Fibroblast of lung (primary cell): Measurements from ENCODE around the gene CDC37. TPM values are rescaled to one million over a fixed set of nuclear protein-coding genes. Genes with fewer than 3 reads are reported as not detected.

ENCODE experiments used
- DNase-seq, 2 donors: peaks; one replicate each; pipeline versions ENCODE4 v3.0.0 to v3.0.0-alpha.2; 2010; ENCODE audit warnings: low read depth in 2 of 2
- H2AFZ ChIP-seq: 2 replicates; pipeline ENCODE4 v1.5.1; 2012; ENCODE audit warnings: low read length, control low read depth, inconsistent platforms
- H3K27ac ChIP-seq: 2 replicates; pipeline ENCODE4 v1.5.1; 2011; ENCODE audit warnings: low read length, control low read depth; ENCODE audit not compliant: insufficient read depth
- H3K27me3 ChIP-seq: 2 replicates; pipeline ENCODE4 v1.5.1; 2011; ENCODE audit warnings: mild to moderate bottlenecking, low read length; ENCODE audit not compliant: control insufficient read depth, insufficient read depth
- H3K36me3 ChIP-seq: 2 replicates; pipeline ENCODE4 v1.5.1; 2011; ENCODE audit warnings: low read length; ENCODE audit not compliant: control insufficient read depth, insufficient read depth
- H3K4me1 ChIP-seq: 2 replicates; pipeline ENCODE4 v1.5.1; 2011; ENCODE audit warnings: low read length; ENCODE audit not compliant: control insufficient read depth, insufficient read depth; ENCODE audit errors: extremely low read depth
- H3K4me2 ChIP-seq: 2 replicates; pipeline ENCODE4 v1.5.1; 2011; ENCODE audit warnings: low read length, control low read depth; ENCODE audit not compliant: insufficient read depth; ENCODE audit errors: extremely low read depth
- H3K4me3 ChIP-seq, 4 experiments: fragments of 200-600 bp in 1 of 4; sonication (generic) in 1 of 4; replicated peaks in 1 of 4; 2 replicates each; pipeline ENCODE4 v1.5.1; 2011 to 2016; ENCODE audit warnings: low read length in 4 of 4, low read depth in 3 of 4, mild to moderate bottlenecking in 3 of 4, control low read depth in 2 of 4, inconsistent platforms in 1 of 4, mixed read lengths in 1 of 4; ENCODE audit not compliant: insufficient read depth in 1 of 4; ENCODE audit errors: control extremely low read depth in 1 of 4
- H3K79me2 ChIP-seq: 2 replicates; pipeline ENCODE4 v1.5.1; 2012; ENCODE audit warnings: mild to moderate bottlenecking, low read length, inconsistent platforms; ENCODE audit not compliant: control insufficient read depth, insufficient read depth
- H3K9ac ChIP-seq: 2 replicates; pipeline ENCODE4 v1.5.1; 2011; ENCODE audit warnings: mild to moderate bottlenecking, low read length, control low read depth; ENCODE audit not compliant: insufficient read depth
- H3K9me3 ChIP-seq: 2 replicates; pipeline ENCODE4 v1.5.1; 2012; ENCODE audit warnings: low read depth, low read length; ENCODE audit not compliant: control insufficient read depth, insufficient read depth
- H4K20me1 ChIP-seq: 2 replicates; pipeline ENCODE4 v1.5.1; 2011; ENCODE audit warnings: low read length; ENCODE audit not compliant: control insufficient read depth, insufficient read depth; ENCODE audit errors: extremely low read depth
- EZH2 ChIP-seq: IDR thresholded peaks from 2 replicates; pipeline ENCODE4 v1.5.1; 2012; ENCODE audit warnings: low read length, control low read depth, mild to moderate bottlenecking; ENCODE audit errors: missing control alignments
- polyA plus RNA-seq, 2 donors: library from polyadenylated mRNA; depleted of rRNA in 1 of 2; stranded (reverse) in 1 of 2; unstranded in 1 of 2; fragments of >200 nt; gene quantifications; 2 replicates each; pipeline ENCODE4 v1.2.1, GENCODE V29; 2011 to 2012; ENCODE audit warnings: missing spikeins in 1 of 2
- total RNA-seq: library from RNA; depleted of rRNA; stranded (reverse); fragments of >200 nt; gene quantifications from 2 replicates; pipeline ENCODE4 v1.2.1, GENCODE V29; 2014
- TF ChIP-seq, protein P1 (sequence below), 2 donors: IDR thresholded peaks in 1 of 2; conservative IDR thresholded peaks in 1 of 2; 1 replicate in 1 of 2; 2 replicates in 1 of 2; pipeline ENCODE4 v1.5.1; 2011 to 2012; ENCODE audit warnings: low read length in 2 of 2, control low read depth in 1 of 2, inconsistent platforms in 1 of 2, low read depth in 1 of 2, mild to moderate bottlenecking in 1 of 2

Gene CDC37
- total and polyA plus RNA-seq, 2 donors (not counting 1 experiment from before 2014, with no cell fraction given): 129 to 266 TPM

DNA sequence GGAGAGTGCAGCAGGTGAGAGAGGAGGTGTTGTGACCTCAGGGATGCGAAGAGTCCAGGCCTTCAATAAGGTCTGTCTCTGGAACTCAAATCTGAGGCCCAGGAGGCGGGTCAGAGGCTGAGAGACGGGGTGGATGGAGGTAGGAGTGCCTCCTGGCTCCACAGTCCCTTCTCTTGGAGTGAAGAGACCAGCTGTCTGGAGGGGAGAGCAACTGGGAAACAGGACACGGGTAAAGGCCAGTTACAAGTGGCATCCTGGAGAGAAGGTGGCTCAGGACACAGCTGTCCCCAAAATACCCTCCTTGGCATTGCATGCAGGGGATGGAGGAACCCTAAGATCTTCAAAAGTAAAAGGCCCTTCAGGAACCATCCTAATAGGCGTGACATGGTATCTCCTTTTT is 36.2 kb upstream of the CDC37 start:
- Histone ChIP-seq H2AFZ (no peak overlapping the region), H4K20me1 (no peaks in the 10 kb centered on the region), H3K27me3 (no peaks in the 10 kb centered on the region), H3K9ac (no peak overlapping the region), H3K9me3 (no peaks in the 10 kb centered on the region), H3K36me3 (peaks cover 1% of the 10 kb centered on the region), H3K4me1 (no peaks in the 10 kb centered on the region), H3K27ac (no peak overlapping the region), H3K79me2 (no peaks in the 10 kb centered on the region), H3K4me2 (no peak overlapping the region), H3K4me3 (no peak overlapping the region)
- TF ChIP-seq, protein P1, sequence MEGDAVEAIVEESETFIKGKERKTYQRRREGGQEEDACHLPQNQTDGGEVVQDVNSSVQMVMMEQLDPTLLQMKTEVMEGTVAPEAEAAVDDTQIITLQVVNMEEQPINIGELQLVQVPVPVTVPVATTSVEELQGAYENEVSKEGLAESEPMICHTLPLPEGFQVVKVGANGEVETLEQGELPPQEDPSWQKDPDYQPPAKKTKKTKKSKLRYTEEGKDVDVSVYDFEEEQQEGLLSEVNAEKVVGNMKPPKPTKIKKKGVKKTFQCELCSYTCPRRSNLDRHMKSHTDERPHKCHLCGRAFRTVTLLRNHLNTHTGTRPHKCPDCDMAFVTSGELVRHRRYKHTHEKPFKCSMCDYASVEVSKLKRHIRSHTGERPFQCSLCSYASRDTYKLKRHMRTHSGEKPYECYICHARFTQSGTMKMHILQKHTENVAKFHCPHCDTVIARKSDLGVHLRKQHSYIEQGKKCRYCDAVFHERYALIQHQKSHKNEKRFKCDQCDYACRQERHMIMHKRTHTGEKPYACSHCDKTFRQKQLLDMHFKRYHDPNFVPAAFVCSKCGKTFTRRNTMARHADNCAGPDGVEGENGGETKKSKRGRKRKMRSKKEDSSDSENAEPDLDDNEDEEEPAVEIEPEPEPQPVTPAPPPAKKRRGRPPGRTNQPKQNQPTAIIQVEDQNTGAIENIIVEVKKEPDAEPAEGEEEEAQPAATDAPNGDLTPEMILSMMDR (conservative IDR thresholded peaks at IDR 0.05 in 1 of 2, IDR thresholded peaks at IDR 0.05 in 1 of 2; ENCODE audit: low read depth in 1 of 2, low read length in 2 of 2): no peak
- no peak for TF ChIP-seq EZH2
- DNase-seq: no peak

DNA sequence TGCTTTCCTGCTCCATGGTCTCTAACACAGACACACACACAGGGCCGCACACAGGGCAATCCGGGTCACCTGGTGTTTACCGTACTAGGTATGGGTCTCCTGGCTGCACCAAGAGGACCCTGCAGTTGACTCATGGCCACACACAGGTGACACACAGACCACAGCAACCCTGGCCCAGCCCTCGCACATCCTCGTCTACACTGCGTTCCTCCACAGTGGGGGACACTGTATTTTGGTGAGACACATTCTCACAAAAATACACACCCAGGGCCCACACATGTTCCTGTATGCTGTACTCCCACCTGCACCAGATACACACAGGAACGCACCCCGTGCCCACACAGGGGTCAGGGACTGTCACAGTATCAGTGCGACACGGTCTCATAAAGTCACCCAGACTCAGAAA is 29.8 kb upstream of the CDC37 start:
- Histone ChIP-seq H3K4me1 (peaks cover 13% of the 10 kb centered on the region), H3K4me3 (no peak overlapping the region), H3K4me2 (no peak overlapping the region), H3K9ac (no peak overlapping the region), H4K20me1 (no peaks in the 10 kb centered on the region), H3K27ac (no peak overlapping the region), H3K27me3 (peaks cover 4% of the 10 kb centered on the region), H3K9me3 (no peaks in the 10 kb centered on the region), H3K79me2 (no peaks in the 10 kb centered on the region), H2AFZ (no peak overlapping the region), H3K36me3 (peaks cover 3% of the 10 kb centered on the region)
- DNase-seq: no peak
- TF ChIP-seq EZH2: no peak
- TF ChIP-seq, protein P1 (conservative IDR thresholded peaks at IDR 0.05 in 1 of 2, IDR thresholded peaks at IDR 0.05 in 1 of 2; ENCODE audit: low read depth in 1 of 2, low read length in 2 of 2): no peak

DNA sequence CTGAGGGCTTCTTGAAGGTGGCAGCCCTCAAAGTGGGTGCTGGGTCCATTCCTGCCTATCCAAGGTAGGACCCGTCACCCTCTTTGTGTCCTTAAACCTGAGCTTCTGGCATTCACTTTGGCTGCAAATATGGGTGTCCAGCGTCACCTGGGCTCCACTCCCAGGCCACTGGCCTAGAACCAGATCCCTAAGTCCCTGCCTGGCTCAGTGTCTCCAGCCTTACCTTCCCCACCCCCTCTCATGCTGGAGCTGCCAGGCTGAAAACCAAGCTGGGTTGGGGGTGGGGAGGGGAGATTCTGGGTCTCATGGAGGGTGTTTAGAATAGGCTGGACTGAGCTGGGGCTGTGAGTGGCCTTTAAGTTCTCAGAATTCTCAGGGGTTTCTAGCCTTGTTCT is 29.4 kb upstream of the CDC37 start:
- Histone ChIP-seq H2AFZ (no peak overlapping the region), H3K4me2 (peak overlapping the region; percentile 68), H3K27ac (no peak overlapping the region), H3K36me3 (peaks cover 3% of the 10 kb centered on the region), H3K9ac (peak overlapping the region; percentile 16), H3K79me2 (no peaks in the 10 kb centered on the region), H4K20me1 (no peaks in the 10 kb centered on the region), H3K9me3 (no peaks in the 10 kb centered on the region), H3K27me3 (peaks cover 4% of the 10 kb centered on the region), H3K4me1 (peaks cover 13% of the 10 kb centered on the region), H3K4me3 (peak overlapping the region in 1 of 4 experiments; percentile 66)
- no peak for DNase-seq
- TF ChIP-seq, protein P1 (conservative IDR thresholded peaks at IDR 0.05 in 1 of 2, IDR thresholded peaks at IDR 0.05 in 1 of 2; ENCODE audit: low read depth in 1 of 2, low read length in 2 of 2): no peak
- TF ChIP-seq EZH2: no peak
